SIG-M5 treated with dmso at 0.1 percent for 504 hours (cell line): Measurements from ENCODE around the gene KIAA0825.

Source experiments
- DNase-seq: peaks from one replicate; lab custom pipeline; 2025; ENCODE audit not compliant: unreplicated experiment; lab: John Stamatoyannopoulos, UW

The KIAA0825 gene

DNA sequence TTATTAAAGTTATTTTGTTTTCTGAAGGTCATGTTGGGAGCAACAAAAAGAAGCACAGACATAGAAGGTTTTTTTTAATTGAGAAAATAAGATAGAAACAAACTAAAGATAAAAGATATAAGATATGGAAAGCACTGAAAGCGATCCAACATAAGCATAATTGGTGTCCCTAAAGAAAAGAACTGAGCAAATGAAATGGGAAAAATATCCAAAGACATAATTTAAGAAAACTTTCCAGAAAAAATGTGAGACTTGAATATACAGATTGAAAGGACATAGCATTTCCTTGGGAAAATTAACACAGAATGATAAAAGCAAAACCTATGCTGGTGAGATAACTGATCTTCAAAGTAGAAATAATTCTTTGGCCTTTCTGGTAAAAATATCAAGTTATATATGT is 289.3 kb downstream of the KIAA0825 start:
- no peak for DNase-seq

DNA sequence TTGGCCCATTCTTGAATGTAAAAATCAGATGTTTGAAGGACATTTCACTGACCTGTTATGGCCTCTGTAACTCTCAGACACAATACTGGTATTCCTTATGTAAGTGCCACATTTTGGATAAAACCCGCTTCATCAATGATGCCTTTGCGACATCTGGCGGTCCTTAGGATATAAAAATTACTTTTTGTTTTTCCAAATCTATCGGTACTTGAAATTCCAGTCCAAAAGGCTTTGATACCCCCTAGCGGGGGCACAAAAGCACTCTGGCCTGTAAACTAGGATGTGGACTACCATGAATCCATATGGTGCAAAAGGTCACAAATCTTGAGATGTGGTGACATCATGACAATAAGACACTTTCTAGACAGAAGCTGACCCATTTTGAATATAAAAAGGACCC is 291.8 kb downstream of the KIAA0825 start:
- no peak for DNase-seq

DNA sequence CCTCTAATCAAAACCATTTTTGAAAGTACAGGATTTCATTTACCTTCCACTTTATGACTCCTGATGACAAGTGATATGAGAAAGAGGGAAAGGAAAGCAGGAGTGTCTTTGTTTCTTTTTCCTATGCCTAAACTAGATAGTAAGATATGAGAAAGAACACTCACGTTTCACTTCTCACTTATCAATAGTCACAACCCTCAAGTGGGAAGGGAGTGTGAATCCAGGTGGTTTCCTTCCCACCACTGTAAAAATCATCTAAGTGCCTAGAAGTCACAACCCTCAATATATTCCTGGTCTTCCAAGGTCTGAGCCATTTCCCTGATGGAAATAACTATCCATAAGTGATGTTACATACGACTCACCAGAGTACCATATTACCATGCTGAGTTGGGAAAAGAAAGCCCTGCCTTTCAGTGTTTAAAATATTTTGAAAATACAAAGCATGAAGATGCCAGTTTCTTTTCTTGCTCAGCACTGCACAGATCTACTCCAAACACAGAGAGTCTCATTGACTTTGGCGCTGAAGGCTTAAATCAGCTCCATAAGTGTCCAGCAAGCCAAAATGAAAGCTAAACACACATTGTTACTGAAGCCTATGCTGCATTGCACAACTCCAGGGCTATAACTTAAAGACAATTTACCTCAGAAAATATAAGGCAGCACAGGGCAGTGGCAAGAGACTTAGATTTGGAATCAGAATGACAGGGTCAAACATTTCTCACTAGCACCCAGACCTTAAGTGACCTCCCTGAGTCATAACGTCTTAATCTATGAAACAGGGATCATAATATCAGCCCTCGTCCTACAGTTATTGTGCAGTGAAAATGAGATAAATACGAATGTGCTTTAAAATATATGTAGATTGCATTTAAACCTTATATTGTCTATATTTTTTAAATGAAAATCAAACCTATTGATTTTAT is 301.2 kb downstream of the KIAA0825 start:
- peak; percentile 5 for DNase-seq

DNA sequence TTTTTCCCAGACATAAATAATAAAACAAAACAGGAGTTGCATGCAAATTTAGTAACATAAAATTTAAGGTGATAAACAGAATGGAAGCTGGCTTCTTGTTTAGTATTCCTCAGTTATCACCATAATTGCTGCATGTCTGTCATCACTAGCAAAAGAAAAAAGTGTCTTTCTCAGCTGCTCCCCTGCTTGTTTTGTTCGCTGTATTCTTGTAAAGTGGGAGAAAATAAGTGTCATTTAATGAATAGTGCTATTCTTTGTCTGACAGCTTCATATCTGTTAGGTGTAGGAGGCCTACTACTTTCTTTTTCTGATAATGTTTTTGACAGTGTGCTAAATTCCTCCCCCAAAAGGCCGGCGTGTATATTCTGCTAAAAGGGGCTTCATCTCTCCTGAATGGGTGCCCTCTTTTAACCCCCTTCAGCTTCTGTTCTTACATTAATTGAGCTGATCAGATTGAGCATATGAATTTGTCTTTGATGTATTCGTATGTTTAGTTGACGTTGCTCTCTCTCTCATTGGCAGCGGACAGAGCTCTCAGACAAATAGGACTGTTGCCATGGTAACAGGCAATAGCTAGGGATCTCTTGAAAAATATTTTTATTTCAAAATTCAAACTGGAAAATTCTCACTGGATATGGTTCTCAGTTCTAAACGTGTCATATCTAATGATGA is 303.8 kb downstream of the KIAA0825 start:
- no peak for DNase-seq

DNA sequence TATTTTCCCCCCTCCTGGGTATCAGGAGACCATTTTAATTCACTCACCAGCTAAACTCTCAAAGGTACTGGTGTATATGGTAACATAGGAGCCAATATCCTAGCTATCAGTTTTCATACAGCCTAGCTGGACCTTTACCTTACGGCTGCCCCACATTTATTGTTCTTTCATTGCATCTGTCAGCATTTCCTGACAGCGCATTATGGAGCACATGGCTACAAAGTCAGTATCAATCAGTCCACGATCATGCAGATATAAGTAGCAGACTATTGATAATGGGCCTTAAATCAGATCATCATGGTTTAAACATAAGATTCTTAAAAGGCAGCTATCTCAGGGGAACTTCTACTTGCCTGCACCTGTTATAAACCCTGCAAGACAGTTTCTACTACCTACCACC is 304.7 kb downstream of the KIAA0825 start:
- DNase-seq = no peak

DNA sequence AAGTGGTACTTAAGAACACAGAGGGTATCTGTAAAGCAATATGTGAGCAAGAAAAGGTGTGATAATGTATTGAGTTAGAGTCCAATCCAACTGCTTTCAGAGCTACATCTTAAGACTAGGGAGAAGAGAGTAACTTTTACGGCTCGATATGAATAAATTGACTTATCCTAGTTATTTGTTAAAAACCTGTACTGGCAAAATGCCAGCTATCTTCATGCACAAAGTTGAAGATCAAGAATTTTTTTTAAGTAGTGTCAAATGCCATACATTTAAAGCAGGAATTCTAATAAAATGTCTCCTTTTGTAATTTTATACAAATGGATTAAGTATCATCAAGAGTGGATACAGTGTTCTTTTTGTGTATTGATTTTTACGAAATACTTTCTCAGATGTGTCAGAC is 305.2 kb downstream of the KIAA0825 start:
- DNase-seq = no peak

DNA sequence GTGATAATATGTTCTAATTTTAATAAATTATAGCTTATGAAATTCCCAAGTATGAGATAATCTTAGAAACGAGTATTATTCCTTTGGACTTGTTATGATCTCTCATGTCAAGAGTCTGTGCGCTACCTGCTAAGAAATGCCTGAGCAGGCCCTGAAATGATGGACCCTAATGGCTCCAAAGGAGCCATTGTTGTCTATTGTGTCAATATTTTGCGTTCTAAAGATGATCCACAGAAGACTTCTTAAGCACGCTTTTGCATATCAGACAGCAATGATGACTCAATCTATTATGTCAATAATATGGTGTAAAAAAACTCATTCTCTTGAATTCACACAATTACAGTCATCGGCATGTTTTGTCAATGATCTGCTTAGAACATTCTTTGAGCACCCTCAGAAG is 306.1 kb downstream of the KIAA0825 start:
- no peak for DNase-seq

DNA sequence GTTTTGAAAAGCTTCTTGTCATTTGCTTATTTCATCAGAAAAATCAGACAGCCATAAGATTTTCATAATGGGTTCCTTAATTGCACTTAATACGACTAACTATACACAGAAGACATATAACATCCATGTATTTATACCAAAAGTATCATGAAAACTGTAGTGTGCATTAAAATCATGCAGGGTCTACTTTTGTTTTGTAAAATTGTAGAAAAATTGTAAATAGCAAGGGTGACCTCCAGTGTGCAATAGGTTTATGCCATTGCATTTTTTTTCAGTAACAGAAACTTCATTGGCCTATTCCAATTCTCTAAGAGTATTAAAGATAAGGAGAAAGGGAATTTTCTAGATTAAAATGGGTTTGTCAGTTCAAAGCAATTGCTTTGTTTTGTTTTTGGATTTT is 307.6 kb downstream of the KIAA0825 start:
- DNase-seq = no peak

DNA sequence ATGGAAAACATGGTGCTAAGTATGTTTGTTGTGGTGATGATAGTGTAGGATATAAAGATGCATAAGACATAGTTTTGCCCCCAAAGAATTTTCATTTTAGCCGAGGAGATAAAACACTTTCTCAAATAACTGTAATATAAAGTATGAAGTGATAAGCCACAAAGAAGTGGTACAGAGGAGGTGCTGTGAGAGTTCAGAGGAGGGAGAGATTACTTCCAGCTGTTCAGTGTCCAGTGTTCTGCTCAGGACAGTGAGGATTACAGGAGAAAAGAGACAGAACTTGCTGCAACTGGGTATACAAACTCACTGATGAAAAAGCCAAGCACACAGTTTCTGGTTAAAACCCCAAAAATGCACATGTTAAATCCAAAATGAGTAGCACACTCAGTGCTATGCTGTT is 309.3 kb downstream of the KIAA0825 start:
- DNase-seq = no peak

DNA sequence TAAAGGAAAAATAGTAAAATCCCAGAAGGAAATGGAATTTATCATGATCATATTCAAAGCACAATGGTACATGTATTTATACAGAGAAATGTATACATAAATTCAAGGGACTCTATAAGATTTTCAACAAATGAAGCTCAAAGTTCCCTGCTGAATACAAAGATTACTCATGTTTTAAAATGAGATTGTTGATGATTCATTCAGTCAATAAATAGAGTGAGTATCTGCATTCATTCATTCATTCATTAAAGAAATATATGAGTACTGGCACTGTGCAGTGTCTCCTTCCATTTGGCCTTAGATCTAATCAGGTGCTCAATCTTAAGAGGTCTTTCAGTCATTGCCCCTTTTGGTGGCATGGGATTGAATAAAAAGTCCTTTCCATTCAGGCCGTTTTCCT is 310.0 kb downstream of the KIAA0825 start:
- no peak for DNase-seq

DNA sequence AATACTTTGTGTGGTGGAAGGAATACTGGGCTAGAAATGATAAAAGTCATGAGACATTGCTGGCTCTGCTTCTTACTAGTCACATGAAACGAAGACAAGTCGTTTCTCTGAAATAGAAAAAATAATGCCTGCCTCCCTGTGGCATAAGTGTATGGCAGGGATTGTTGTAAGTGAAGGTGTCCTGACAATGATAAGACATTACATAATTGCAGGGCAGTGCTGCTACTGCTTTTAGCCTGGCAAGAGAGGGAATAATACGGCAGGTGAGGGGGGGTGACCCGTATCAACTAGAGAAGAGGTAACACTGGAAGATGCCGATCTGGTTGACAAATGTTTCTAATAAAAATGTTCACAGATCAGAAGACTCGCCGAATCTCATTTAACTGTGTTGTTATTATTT is 314.3 kb downstream of the KIAA0825 start:
- no peak for DNase-seq

DNA sequence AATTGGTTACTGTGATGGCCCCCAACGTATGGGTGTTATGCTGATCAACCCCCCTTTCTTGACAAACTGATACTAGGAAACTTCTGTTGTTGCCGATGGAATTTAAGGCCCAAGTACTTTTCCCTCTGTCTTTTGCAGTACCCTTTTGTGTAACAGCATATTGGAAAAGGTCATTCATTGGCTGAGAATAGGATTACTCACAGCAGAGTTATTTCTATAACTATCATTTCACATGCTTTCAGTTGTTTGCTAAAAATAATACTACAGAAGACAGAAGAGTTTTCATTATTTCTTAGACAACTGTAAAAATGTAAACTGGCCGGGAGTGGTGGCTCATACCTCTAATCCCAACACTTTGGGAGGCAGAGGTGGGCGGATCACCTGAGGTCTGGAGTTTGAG is 329.5 kb downstream of the KIAA0825 start:
- DNase-seq = no peak

DNA sequence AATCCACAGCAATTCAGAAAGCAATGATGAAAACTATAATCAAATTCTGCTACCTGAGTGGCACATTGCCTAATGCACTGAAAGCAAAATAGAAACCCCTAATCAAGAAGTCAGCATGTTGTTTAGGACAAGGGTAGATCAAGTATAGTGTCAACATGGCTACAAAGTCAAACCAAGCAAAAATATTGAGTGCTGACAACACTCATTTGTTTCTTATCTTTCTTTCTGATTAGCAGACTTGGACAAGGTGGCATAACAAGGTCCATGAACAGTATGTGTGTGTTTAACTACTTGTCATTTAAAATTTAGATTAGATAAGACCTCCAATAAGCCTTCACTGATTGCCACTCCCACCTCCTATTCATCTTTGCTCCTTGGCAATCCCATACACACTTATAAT is 332.4 kb downstream of the KIAA0825 start:
- DNase-seq = no peak

DNA sequence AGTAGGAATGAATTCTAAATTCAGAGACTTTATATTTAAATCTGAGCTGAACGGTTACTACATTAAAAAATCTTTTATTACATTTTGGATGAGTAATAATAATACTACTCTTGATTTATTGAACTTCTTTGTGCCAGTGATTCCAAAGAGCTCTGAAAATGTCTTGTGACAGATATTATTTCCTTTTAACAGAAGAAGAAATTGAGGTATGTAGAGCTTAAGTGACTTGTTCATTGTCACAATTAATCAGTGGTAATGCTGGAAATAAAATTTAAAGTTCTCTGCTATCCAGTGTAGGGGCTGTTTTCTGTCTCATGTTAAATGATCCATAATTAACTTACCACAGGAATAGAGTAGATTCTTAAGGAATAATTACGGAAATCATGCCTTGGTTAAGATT is 335.3 kb downstream of the KIAA0825 start:
- DNase-seq = no peak

DNA sequence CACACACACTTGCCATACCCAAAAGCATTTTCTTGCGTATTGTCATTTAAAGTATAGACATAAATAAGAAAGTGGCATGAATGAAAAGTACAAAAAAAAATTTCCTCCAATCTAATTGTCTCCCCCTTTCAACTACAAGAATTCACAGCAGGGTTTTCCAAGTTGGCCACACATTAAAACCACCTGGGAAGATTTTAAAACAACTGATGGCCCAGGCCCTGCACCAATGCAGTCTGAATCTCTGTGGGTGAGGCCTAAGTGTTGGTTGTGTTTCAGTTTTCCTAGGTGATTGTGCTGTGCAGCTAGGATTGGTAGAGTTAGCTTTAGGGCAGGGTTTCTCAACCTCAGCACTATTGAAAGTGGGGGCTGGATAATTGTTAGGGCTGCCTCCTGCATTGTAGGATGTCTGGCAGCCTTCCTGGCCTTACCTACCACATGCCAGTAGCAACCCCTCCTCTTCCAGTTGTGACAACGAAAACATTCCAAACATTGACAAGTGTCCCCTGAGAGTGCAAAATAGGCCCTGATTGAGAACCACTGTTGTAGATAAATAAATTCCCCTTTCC is 337.1 kb downstream of the KIAA0825 start:
- no peak for DNase-seq

DNA sequence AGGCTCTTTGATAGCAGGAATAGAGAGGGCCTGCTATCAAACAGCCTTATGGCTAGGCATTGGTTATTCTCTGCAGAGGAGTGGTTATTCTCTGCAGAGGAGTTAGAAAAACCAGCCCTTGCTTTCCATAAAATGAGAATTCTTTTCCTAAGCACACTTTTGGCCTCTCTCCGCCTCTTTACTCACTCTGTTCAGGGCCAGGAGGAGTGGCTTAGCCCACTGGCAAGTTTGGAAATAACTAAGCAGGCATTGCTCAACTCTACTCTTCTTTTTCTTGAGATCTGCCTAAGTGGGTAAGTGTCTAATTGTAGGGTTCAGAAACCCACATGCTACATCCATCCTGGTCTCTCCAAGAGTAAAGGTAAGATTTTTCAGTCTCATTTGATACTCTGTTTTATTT is 341.7 kb downstream of the KIAA0825 start:
- DNase-seq = peak; percentile 47

DNA sequence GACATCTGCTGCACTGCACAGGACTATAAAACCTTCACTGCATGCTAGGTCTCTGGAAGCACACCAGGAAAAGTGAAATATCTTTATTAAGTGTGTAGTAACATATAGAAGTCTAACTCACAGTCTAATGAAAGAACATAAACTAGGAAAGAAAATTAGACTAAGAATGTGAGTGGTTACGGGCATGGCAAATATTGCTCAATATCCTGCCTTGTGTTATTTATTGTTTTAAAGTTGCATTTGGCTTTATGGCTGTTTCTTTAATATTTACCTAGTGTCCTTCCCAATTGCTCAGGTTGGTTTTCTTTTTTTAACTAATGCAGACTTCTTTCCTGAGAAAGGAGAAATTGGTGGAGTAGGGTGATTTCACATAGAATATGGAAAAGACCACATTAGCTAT is 342.4 kb downstream of the KIAA0825 start:
- DNase-seq = no peak

DNA sequence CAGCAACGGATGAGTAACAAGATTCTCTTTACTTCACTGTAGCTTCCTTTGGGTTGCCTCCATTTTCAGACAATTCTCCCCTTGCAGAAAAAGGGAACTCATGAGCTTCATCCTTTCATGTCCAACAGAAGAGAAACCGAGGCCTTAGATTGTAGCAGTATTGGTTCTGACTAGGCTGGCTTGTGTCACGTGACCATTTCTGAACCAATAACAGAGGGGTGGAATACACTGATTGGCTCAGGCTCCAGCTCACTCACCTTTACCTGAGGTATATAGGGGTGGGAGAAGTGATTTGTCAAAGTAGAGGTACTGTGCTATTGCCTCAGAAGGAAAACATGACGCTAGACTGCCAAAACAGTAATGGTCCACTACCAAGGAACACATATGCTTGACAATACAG is 343.7 kb downstream of the KIAA0825 start:
- DNase-seq = no peak

DNA sequence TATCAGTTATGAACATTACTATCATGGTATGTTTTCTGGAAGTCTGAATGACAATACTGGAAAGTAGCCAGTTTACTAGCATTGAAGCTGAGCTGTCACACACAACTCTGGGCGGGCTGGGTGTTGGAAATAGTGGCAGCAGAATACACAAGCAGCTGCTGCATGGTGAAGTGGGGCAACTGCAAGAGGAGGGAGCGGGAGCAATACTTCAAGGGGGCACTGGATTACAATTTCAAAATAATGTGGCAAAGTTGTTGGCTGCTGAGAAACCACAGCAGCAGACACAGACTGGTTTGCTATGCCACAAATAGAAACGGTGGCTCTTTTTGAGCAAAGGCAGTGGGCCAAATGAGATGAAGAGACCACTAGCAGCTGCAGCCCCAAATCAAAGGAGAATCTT is 350.2 kb downstream of the KIAA0825 start:
- peak; percentile 44 for DNase-seq

DNA sequence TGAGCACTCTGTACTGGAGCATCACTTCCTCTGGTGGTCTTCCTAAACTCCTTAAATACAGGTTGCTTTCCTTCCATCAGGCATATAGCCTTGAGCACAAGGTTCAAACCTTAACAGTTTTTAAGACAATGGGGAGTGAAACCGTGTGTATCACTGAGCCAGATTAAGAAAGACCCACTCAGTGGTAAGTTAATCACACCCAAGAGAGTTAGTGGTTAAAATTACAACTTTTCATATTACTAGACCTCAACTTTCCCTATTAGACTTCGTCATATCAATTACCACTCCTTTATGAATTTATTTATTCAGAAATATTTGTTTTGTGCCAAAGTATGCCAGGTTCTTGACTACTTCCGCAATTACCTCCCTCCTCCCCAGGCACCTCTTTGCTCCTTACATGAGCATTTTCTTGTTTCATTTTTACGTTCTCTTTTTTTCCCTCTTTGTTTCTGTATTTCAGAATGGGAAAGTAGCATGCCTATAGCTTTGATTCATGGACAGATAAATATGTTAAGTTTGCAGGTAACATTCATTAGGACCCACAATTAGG is 351.0 kb downstream of the KIAA0825 start:
- DNase-seq = no peak

DNA sequence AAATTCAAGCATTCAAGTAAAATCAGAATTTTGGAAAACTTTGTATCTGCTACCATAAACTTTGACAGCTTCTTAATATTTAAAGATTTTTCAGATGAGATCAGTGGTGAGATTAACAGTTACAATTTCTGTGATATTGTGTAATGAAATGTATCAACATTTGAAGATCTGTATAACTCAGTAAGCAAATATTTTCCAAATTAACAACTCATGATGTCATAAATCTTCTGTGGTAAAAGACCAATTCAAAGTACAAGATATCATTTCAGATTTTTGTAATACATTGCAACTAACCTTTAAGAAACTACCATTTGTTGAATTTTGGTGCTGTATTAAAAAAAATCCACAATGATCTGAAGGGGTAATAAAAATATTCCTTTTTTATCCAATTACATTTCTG is 352.2 kb downstream of the KIAA0825 start:
- DNase-seq = no peak

DNA sequence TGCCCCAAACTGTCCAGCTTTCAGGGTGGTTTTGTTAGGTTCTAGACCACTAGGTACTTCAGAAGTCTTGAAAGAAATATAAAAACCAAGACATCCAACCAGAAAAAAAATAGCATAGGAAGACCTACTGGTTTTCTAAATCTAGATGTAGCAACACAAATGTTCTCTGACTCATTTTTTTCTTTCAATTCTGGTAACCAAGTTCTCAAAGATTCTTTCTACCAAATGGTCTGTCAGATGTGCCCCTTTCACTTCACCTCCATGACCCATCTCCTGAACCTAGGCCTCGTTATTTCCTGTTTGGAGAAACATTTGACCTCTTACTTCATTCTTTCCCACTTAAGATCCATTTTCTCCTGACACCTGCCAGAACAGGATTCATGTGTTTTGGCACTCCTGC is 355.3 kb downstream of the KIAA0825 start:
- no peak for DNase-seq
